Stimulated activated CD8-positive, alpha-beta memory T cell treated with anti-CD3 and anti-CD28 coated beads, Interleukin-15, amount 100 ng/mL, for 48 hours (primary cell): ENCODE results near the gene IMMT.
"Not testable (repeated sequence)": the region's sequence is repeated elsewhere in the genome, so short reads cannot be mapped to it uniquely, and the experiment has no call there.

Source experiments
- DNase-seq, 2 donors: peaks; one replicate each; pipeline ENCODE4 v3.0.0-alpha.2; 2020; ENCODE audit warnings: low read depth in 2 of 2

The IMMT gene

GRCh38 chr2:86201671-86202335, 6.5 kb upstream of the IMMT start:
- no peak for DNase-seq

- not testable (repeated sequence) for DNase-seq
Observed at GRCh38 chr2:86200564-86200963, 5.3 kb upstream of the IMMT start.

GRCh38 chr2:86199834-86200177, 4.5 kb upstream of the IMMT start:
- no peak for DNase-seq

GRCh38 chr2:86195808-86196387, 636 bp upstream of the IMMT start:
- no peak for DNase-seq

GRCh38 chr2:86194751-86195054, 559 bp downstream of the IMMT start:
- no peak for DNase-seq

- no peak for DNase-seq
Observed at GRCh38 chr2:86193901-86194567, 1.2 kb downstream of the IMMT start.

GRCh38 chr2:86189782-86190416, 5.4 kb downstream of the IMMT start:
- DNase-seq: no peak

GRCh38 chr2:86186431-86186830, 8.8 kb downstream of the IMMT start:
- DNase-seq: no peak

GRCh38 chr2:86185517-86186212, 9.6 kb downstream of the IMMT start:
- no peak for DNase-seq

- no peak for DNase-seq
Observed at GRCh38 chr2:86176597-86176996, 18.7 kb downstream of the IMMT start.

GRCh38 chr2:86175828-86176227, 19.4 kb downstream of the IMMT start:
- no peak for DNase-seq

GRCh38 chr2:86174445-86174844, 20.8 kb downstream of the IMMT start:
- no peak for DNase-seq

GRCh38 chr2:86172610-86173009, 22.7 kb downstream of the IMMT start:
- no peak for DNase-seq

- DNase-seq: no peak
Observed at GRCh38 chr2:86171295-86171694, 24.0 kb downstream of the IMMT start.

- DNase-seq: no peak
Observed at GRCh38 chr2:86170449-86170848, 24.8 kb downstream of the IMMT start.

GRCh38 chr2:86160156-86160952, 34.9 kb downstream of the IMMT start:
- DNase-seq: no peak

- no peak for DNase-seq
Observed at GRCh38 chr2:86158286-86158685, 37.0 kb downstream of the IMMT start.

GRCh38 chr2:86157009-86157556, 38.2 kb downstream of the IMMT start:
- no peak for DNase-seq

- no peak for DNase-seq
Observed at GRCh38 chr2:86150502-86150901, 44.8 kb downstream of the IMMT start.

GRCh38 chr2:86147793-86148192, 47.5 kb downstream of the IMMT start:
- DNase-seq: no peak

GRCh38 chr2:86143926-86144685, 51.2 kb downstream of the IMMT start:
- no peak for DNase-seq
